Mesothelial cell of epicardium (in vitro differentiated cells): ENCODE measurements around the gene PLOD2. TPM values are rescaled to one million over a fixed set of nuclear protein-coding genes. Genes with fewer than 3 reads are reported as not detected.

ENCODE experiments used
- DNase-seq, 2 experiments: peaks; one replicate each; pipeline ENCODE4 v3.0.0; 2021; ENCODE audit warnings: low spot score in 2 of 2; ENCODE audit not compliant: unreplicated experiment in 2 of 2
- H3K27ac Mint-ChIP-seq: 2 replicates; pipeline ENCODE4 v1.8.0; 2021; ENCODE audit warnings: mixed read lengths
- H3K27me3 Mint-ChIP-seq: 2 replicates; pipeline ENCODE4 v1.8.0; 2021; ENCODE audit warnings: low read depth, mixed read lengths
- H3K36me3 Mint-ChIP-seq: 2 replicates; pipeline ENCODE4 v1.8.0; 2021; ENCODE audit warnings: mixed read lengths
- H3K4me1 Mint-ChIP-seq: 2 replicates; pipeline ENCODE4 v1.8.0; 2021; ENCODE audit warnings: mixed read lengths
- H3K4me3 Mint-ChIP-seq: 2 replicates; pipeline ENCODE4 v1.8.0; 2021; ENCODE audit warnings: mild to moderate bottlenecking, moderate library complexity, mixed read lengths
- H3K9me3 Mint-ChIP-seq: 2 replicates; pipeline ENCODE4 v1.8.0; 2021; ENCODE audit warnings: mixed read lengths
- total RNA-seq: library from RNA; stranded (reverse); gene quantifications from 3 replicates; pipeline ENCODE4 v1.2.1, GENCODE V29; 2021
- TF ChIP-seq, protein P1 (sequence below): fragments of 200-600 bp; sonication (generic); IDR thresholded peaks from one replicate; pipeline ENCODE4 v1.5.0; 2021; ENCODE audit warnings: antibody characterized with exemption; ENCODE audit not compliant: unreplicated experiment

Gene PLOD2
- total RNA-seq, 1 donor from 2014 or later = 86.0 TPM

DNA sequence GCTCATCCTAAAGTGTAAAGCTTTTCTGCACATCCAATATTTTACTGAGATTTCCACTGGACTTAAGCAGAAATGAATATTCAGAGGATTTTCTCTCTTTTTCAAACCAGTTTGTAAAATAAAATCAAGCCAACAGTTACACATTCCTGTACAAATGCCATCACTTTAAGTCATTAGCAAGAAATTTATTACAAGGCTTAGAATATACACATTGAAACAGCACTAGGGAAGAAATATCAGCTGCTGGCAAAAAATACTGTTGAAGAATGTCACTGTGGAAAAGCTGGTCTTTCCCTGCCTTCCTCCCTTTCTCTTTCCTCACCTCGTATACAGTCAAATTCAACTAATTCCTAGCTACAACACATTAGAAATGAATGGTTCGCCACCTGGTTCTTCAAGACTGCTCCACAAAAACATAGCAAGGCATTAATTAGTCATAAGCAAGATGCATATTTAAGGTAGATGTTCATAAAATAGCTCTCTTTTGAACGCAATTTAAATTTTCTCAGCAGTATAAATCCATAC, 21.3 kb downstream of the PLOD2 start:
- DNase-seq = no peak
- peaks cover 8% of the 10 kb centered on the region for H3K9me3 Mint-ChIP-seq
- H3K36me3 Mint-ChIP-seq = no peaks in the 10 kb centered on the region
- H3K27me3 Mint-ChIP-seq = no peaks in the 10 kb centered on the region
- H3K4me1 Mint-ChIP-seq = peaks cover 36% of the 10 kb centered on the region
- H3K4me3 Mint-ChIP-seq = no peak overlapping the region
- TF ChIP-seq, protein P1, sequence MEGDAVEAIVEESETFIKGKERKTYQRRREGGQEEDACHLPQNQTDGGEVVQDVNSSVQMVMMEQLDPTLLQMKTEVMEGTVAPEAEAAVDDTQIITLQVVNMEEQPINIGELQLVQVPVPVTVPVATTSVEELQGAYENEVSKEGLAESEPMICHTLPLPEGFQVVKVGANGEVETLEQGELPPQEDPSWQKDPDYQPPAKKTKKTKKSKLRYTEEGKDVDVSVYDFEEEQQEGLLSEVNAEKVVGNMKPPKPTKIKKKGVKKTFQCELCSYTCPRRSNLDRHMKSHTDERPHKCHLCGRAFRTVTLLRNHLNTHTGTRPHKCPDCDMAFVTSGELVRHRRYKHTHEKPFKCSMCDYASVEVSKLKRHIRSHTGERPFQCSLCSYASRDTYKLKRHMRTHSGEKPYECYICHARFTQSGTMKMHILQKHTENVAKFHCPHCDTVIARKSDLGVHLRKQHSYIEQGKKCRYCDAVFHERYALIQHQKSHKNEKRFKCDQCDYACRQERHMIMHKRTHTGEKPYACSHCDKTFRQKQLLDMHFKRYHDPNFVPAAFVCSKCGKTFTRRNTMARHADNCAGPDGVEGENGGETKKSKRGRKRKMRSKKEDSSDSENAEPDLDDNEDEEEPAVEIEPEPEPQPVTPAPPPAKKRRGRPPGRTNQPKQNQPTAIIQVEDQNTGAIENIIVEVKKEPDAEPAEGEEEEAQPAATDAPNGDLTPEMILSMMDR = no peak
- no peak overlapping the region for H3K27ac Mint-ChIP-seq

DNA sequence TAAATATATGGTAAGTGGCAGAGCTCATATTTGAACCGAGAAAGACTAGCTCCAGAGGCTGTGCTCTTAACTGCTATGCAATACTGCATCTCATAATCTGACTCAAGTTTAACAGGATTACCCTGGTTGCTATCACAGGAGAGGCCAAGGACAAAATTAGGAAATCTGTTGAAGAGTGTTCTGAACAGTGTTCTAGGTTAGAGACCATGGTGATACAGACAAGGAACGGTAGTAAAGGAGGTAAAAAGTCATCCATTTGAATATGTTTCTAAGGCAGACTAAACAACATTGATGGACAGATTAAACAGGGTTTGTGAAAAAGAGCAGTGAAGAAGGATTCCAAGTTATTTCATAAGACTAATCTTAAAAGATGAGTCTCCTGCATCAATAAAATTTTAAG, 22.1 kb downstream of the PLOD2 start:
- H3K4me3 Mint-ChIP-seq = no peak overlapping the region
- DNase-seq = no peak
- H3K4me1 Mint-ChIP-seq = peaks cover 40% of the 10 kb centered on the region
- TF ChIP-seq, protein P1 = no peak
- H3K36me3 Mint-ChIP-seq = no peaks in the 10 kb centered on the region
- no peak overlapping the region for H3K27ac Mint-ChIP-seq
- no peaks in the 10 kb centered on the region for H3K27me3 Mint-ChIP-seq
- H3K9me3 Mint-ChIP-seq = peaks cover 8% of the 10 kb centered on the region

DNA sequence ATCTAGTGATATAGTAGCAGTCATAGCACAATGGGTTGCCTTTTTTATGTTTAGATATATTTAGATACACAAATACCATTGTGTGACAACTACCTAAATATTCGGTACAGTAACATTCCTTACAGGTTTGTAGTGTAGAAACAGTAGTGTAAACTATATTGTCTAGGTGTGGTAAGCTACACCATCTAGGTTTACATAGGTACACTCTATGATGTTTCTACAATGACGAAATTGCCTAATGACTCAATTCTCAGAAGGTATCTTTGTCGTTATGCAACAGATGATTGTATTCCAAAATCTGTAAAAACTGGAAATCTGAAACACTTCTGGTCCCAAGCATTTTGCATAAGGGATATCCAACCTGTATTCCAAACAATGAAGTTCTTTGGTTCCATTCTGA, 24.3 kb downstream of the PLOD2 start:
- Mint-ChIP-seq H3K36me3 (peaks cover 3% of the 10 kb centered on the region), H3K4me1 (peaks cover 37% of the 10 kb centered on the region), H3K27me3 (no peaks in the 10 kb centered on the region), H3K9me3 (peaks cover 8% of the 10 kb centered on the region), H3K4me3 (no peak overlapping the region), H3K27ac (no peak overlapping the region)
- TF ChIP-seq, protein P1 = no peak
- no peak for DNase-seq

DNA sequence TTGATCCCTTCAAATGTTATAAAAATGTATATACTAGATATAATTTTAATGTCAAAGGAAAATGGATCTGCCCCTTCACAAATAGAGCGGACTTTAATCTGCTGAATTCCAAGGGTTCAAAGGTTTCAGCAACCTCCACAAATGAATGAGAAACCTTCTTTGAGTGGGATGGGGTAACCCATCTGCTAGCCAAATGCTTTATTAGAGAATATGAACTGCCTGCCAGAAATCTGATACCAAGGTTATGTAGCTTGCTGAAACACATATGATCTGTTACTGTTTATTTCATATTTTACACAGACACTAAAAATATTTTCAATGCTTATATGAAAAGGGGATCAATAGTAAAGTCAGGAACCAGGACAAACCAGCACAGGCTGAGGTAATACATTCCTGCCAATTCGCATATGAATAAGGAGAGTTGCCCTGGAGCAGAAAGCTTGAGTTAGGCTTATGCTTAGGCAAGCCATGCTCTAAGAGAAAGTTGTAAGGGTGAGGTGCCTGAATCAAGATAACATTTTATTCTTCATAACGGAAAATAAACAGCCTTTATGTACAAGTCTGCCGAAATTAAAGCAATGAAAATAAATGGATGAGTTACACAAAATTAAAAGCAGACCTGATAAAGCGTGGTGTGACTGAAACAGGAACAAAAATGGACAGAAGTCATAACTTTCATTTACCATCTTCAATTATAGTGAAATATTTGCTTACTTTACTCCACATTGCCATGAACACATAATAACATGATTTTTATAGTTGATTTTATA, 26.5 kb downstream of the PLOD2 start:
- H3K9me3 Mint-ChIP-seq = peaks cover 17% of the 10 kb centered on the region
- H3K4me3 Mint-ChIP-seq = no peak overlapping the region
- TF ChIP-seq, protein P1 = no peak
- H3K27me3 Mint-ChIP-seq = no peaks in the 10 kb centered on the region
- H3K27ac Mint-ChIP-seq = peak overlapping the region; percentile 84
- DNase-seq = no peak
- peaks cover 13% of the 10 kb centered on the region for H3K36me3 Mint-ChIP-seq
- peaks cover 33% of the 10 kb centered on the region for H3K4me1 Mint-ChIP-seq

DNA sequence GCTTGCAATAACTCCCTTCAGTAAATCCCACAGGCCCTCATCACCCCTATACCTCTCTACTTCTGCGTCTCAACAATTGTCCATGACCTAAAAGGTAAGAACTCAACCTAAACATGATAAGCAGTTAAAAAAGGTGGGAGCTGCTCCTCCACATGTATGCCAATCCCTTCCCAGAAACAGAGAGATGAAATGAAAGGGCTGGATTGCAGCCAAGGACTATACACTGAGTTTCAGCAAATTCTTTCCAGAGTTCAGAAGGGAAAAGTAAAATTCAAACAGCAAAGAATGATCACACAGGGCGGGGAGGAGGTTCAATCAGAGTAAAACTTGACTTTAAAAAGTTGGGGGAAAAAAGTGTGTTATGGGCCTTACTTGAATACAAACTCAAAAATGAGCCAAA, 27.5 kb downstream of the PLOD2 start:
- Mint-ChIP-seq H3K4me3 (peak overlapping the region; percentile 4), H3K27me3 (no peaks in the 10 kb centered on the region), H3K36me3 (peaks cover 13% of the 10 kb centered on the region), H3K27ac (peak overlapping the region; percentile 90), H3K9me3 (peaks cover 17% of the 10 kb centered on the region), H3K4me1 (peaks cover 38% of the 10 kb centered on the region)
- TF ChIP-seq, protein P1 = no peak
- DNase-seq = no peak
